Hematopoietic multipotent progenitor cell treated with erythropoietin and hydrocortisone succinate and interleukin-3 and kit ligand, for 17 days (in vitro differentiated cells): ENCODE data around the gene TMEM242.

ENCODE experiments used
- DNase-seq: peaks from one replicate; pipeline ENCODE4 v3.0.0-alpha.2; 2015; ENCODE audit warnings: low spot score

The TMEM242 gene

GRCh38 chr6:157270308-157270707, 53.0 kb downstream of the TMEM242 start:
- DNase-seq, result no peak

DNA sequence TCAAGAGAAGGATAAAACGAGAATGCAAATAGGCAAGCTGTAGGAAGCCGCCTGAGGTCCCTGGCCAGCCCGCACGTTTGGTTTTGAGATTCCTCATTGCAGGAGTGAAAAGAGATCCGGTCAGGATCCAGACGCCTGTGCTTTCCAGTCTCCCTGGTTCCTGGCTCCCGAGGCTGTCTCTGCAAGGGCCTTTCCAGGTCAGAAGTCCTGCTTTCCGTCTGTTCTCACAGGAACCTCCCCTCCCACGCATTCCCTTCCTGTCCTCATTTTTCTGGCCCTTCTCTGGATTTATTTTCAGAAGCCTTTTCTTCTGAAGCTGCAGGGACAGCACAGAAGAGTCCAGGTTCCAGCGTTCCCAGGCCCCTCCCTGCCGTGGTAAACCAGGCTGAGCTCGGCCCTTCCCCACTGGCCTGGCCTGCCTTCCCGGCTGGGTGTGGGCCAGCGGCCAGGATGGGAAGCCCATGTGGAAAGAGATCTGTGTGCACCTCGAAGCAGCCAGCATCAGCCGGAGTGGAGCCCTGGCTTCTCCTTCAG, 54.0 kb downstream of the TMEM242 start:
- DNase-seq, result no peak

DNA sequence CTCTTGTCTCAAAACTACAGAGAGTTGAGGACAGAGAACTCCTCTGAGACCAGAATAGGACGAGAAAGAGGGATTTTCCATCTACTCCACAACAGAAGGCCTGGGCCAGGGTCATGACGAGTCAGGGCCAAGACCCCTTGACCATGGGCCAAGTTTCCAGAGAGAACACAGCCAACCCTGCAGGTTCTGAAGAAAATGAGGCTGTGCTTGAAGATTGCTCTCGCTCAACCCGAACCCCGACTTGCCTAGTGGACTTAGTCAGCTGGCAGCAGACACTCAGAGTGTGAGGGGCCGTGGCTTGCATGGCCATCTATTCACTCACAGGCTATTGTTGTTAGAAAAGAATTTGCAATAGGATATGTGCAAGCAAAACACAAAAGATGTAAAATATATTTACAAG, 54.5 kb downstream of the TMEM242 start:
- DNase-seq, result no peak

GRCh38 chr6:157268396-157268795, 54.9 kb downstream of the TMEM242 start:
- DNase-seq, result no peak

DNA sequence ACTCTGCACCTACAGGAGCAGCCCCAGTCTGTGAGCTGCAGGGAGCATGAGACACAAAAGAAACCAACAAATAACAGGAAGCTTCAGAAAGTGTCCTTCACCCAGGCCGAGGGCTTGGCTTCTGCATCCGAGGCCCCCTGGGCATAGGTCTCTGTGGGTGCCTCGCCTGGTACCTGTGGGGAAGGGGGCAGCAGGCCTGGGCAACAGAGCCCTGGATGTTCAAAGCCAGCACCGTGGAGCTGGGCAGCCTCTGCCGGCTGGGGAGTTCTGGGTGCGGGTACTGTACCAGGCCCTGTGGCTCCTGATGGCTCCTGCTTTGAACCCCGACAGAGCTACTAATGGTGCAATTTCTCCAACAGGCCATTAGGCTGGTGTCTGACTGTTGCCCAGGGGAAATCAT, 55.7 kb downstream of the TMEM242 start:
- no peak for DNase-seq

DNA sequence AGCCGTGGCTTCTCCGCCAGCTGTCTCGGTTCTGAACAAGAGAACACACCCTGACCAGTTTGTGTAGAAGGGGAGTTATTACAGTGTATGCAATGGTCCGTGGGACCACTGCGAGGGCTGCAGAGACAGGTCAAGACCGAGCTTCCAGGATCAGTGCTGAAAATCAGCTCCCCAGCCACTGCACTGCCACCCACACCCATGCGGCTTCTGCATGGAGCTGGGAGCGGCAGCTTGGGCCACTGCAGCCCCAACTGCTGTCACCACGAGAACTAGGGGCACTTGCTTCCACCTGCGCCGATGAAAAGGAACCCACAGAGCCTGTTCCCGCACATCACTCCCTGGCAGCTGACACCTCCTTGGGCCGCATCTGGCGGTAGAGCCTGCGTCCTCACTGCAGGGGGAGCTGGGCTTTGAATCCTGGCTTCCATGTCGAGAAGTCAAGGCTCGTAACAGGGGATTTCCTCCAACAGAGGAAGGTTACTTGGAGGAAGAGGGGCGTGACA, 56.2 kb downstream of the TMEM242 start:
- no peak for DNase-seq

GRCh38 chr6:157266274-157267101, 56.8 kb downstream of the TMEM242 start:
- DNase-seq, result no peak

- DNase-seq, result no peak
Measured at GRCh38 chr6:157265635-157266034, 57.7 kb downstream of the TMEM242 start.

DNA sequence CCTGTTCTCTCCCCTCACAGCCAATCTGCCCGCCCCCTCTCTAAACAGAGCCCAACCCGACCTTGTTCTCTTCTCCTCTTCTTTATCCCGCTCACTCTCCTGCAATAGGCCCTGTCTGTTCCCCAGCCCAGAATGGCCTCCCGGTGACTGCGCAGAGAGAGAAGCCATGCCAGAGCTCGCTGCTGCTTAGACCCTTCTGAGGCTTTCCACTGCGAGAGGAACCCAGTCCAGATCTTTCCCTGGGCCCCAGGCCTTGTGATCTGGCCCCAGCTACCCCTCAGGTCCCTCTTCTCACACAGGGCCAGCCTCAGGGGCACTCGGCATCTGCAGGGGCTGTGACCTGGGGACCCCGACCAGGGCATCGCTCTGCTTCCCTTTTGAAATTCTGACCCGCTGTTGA, 58.1 kb downstream of the TMEM242 start:
- no peak for DNase-seq

DNA sequence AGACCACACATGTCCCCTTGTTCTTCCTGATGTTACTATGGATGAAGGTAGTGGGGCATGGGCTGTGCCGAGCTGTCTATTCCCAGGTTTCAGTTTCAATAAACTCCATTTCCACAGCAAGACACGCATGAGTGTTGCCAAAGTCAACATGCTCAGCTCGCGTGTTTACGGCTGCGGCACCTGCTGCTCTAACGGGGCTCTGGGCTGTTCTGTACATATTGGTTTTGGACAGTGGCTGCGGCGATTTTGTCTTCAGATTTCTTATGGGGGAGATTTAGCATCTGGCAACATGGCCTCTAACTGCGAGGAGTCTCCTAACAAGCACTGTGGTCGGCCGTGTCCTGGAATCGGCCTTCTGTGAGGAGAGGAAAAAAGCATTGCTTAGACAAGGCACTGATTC, 58.6 kb downstream of the TMEM242 start:
- DNase-seq, result no peak

- no peak for DNase-seq
Measured at GRCh38 chr6:157263881-157264397, 59.4 kb downstream of the TMEM242 start.

DNA sequence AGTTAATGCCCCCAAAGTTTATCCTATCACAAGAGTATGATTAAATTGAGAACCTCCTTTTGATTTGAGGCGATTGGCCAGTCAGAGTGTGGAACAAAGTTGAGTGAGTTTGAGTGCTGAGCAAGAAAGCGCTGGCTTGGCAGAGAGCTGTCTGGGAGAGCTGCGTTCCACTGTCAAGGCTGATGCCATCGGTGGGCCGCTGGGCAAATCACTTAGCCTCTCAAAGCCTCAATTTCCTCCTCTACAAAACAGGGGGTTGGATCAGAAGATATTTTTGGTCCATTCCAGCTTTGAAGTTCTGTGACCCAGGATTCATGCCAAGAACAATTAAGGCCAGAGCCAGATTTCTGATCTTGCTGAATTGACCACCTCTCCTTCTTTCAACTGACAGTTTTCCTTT, 60.2 kb downstream of the TMEM242 start:
- no peak for DNase-seq

- DNase-seq, result no peak
Measured at GRCh38 chr6:157261606-157262005, 61.7 kb downstream of the TMEM242 start.

GRCh38 chr6:157260735-157261410, 62.4 kb downstream of the TMEM242 start:
- DNase-seq, result no peak

GRCh38 chr6:157259443-157259842, 63.9 kb downstream of the TMEM242 start:
- no peak for DNase-seq

GRCh38 chr6:157258878-157259277, 64.4 kb downstream of the TMEM242 start:
- DNase-seq, result no peak

DNA sequence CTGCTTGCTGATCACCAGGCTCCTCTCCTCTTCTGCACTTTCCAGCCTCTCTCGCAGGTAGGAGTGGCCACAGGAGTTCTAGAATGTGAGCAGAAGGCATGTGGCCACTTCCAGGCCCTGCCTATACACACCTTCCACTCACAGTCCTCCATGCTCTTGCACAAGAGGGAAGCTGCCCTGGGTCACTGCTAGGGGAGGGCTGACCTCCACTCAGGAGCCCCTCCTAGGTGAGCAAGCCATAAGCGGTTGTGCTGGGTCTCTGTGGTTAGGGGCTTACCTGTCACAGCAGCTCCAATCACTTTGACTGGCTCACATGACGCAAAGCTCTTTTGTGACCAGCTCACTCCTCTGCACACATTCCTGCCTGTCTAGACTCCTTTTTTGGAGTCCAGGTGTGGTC, 68.2 kb downstream of the TMEM242 start:
- no peak for DNase-seq

DNA sequence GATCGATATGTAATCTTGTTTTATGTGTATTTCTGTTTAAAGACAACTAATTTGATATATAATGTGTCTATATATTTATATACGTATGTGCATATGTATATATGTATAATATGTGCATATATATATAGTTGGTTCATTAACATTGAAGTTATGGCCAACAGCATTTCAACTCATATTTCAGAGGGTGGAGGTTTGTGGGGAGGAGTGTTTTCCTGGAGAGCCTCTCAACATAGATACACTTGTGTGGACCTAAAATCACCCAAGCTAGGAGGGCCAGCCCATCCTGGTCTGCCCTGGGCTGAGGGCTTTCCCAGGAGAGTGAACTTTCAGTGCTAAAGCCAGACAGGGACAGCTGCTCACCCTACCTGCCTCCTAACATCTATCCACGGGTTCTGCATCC, 68.8 kb downstream of the TMEM242 start:
- no peak for DNase-seq

DNA sequence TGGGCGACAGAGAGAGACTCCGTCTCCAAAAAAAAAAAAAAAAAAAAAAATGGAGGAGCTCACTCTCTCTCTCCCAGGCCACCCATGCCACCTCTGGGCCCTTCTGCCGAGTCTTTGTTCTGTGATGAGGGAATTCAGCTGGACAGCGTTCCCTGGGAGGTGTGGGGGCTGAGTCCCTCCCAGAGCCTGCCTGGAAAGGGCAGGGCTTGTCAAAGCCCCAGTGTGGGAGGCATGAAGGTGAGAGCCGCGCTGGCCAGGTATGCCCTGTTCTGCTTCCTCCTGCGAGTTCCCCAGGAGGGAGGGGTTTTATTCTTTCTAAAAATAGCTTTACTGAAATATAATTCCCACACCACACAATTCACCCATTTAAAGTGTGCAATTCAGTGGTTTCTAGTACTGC, 69.6 kb downstream of the TMEM242 start:
- no peak for DNase-seq

DNA sequence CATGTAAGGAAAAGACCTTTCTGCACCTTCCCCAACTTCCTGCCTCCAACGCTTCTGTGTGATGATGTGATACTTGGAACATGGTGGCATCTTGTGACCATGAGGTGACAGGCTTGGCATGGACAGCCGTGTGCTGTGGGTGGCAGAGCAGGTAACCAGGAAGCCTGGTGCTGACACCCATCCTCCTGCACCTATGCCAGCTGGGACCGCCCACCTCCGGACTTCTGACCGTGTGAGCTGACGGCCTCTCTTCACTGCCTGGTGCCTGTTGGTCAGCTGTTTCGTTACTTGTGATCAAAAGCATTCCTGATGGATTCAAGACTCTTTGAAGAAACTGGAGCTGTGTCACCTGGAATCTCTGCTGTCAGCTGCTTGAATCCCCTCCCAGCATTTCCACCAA, 70.3 kb downstream of the TMEM242 start:
- DNase-seq, result no peak

GRCh38 chr6:157251586-157252247, 71.6 kb downstream of the TMEM242 start:
- DNase-seq, result no peak

DNA sequence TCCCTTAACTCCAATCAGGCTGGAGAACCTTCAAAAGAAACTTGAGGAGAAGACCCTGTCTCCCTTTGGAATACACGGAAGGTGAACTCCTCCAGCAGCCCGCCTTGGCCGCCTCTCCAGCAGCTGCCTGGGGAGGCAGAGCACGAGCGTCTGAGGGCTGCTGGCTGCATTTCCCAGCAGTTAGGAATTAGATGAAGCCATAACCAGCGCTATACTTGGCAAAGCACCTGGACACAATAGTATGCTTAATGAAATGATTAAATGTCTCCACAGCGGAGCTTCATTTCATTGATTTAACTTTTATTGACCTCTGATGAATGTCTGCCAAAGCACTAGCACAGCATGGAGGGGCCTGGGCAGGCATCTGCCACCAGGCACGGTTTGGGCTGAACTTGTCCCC, 73.5 kb downstream of the TMEM242 start:
- no peak for DNase-seq
